H1 (cell line): ENCODE data around the gene SAMD15. TPM values are rescaled to one million over a fixed set of nuclear protein-coding genes. Genes with fewer than 3 reads are reported as not detected.

Experiments
- CTCF ChIA-PET: fragments of 300-600 bp; sonication (Branson Sonifier 250); formaldehyde crosslinking; loops from one replicate; lab custom pipeline; 2021; ENCODE audit not compliant: partially characterized antibody; lab: Charles Lee
- POLR2A ChIA-PET: fragments of 300-600 bp; sonication (Branson Sonifier 250); formaldehyde crosslinking; loops from one replicate; lab custom pipeline; 2021; ENCODE audit warnings: inconsistent platforms; ENCODE audit not compliant: partially characterized antibody; lab: Charles Lee
- DNase-seq, 2 experiments: peaks; one replicate each; pipeline versions ENCODE4 v3.0.0 to v3.0.0-alpha.2; 2010 to 2022; ENCODE audit warnings: low spot score in 2 of 2, low read depth in 1 of 2, mixed read lengths in 1 of 2
- FAIRE-seq: peaks from 2 replicates; lab custom pipeline; 2011; peaks lifted over from hg19 to GRCh38; lab: Jason Lieb, UNC
- H2AFZ ChIP-seq: 2 replicates; pipeline ENCODE4 v1.8.1; 2012; ENCODE audit warnings: low read length, inconsistent platforms
- H2AK5ac ChIP-seq: 2 replicates; pipeline ENCODE4 v1.6.1; 2013; ENCODE audit warnings: low read depth, low read length
- H2BK120ac ChIP-seq: replicated peaks from 2 replicates; pipeline ENCODE3; 2013; ENCODE audit warnings: low read depth, low read length, inconsistent platforms
- H2BK12ac ChIP-seq: 2 replicates; pipeline ENCODE4 v1.6.1; 2013; ENCODE audit warnings: low read depth, low read length
- H2BK15ac ChIP-seq: 2 replicates; pipeline ENCODE4 v1.6.1; 2013; ENCODE audit warnings: low read length
- H2BK20ac ChIP-seq: 2 replicates; pipeline ENCODE4 v1.6.1; 2013; ENCODE audit warnings: low read length
- H2BK5ac ChIP-seq: 2 replicates; pipeline ENCODE4 v1.6.1; 2013; ENCODE audit warnings: low read depth, low read length
- H3K14ac ChIP-seq: 2 replicates; pipeline ENCODE4 v1.6.1; 2013; ENCODE audit warnings: inconsistent platforms; ENCODE audit not compliant: insufficient read length
- H3K18ac ChIP-seq: 2 replicates; pipeline ENCODE4 v1.6.1; 2013; ENCODE audit warnings: low read length; ENCODE audit errors: extremely low read depth
- H3K23ac ChIP-seq: 2 replicates; pipeline ENCODE4 v1.6.1; 2013; ENCODE audit warnings: inconsistent platforms; ENCODE audit not compliant: insufficient read length
- H3K23me2 ChIP-seq: 2 replicates; pipeline ENCODE4 v1.6.1; 2013; ENCODE audit warnings: low read depth, low read length
- H3K27ac ChIP-seq: 2 replicates; pipeline ENCODE4 v1.6.1; 2011; ENCODE audit warnings: low read depth, low read length, inconsistent platforms
- H3K27me3 ChIP-seq, 4 experiments: replicated peaks in 1 of 4; 1 replicate in 1 of 4; 2 replicates in 3 of 4; pipeline versions ENCODE4 v1.6.1 to v1.8.1; 2011 to 2013; ENCODE audit warnings: low read length in 3 of 4, mild to moderate bottlenecking in 3 of 4, inconsistent platforms in 2 of 4, mixed read lengths in 2 of 4, moderate library complexity in 1 of 4; ENCODE audit not compliant: control insufficient read depth in 3 of 4, insufficient read depth in 3 of 4; ENCODE audit errors: extremely low read depth in 1 of 4
- H3K36me3 ChIP-seq, 4 experiments: 2 replicates each; pipeline versions ENCODE4 v1.6.1 to v1.8.1; 2011 to 2013; ENCODE audit warnings: mild to moderate bottlenecking in 4 of 4, low read length in 3 of 4, moderate library complexity in 2 of 4, control low read depth in 1 of 4, inconsistent platforms in 1 of 4; ENCODE audit not compliant: insufficient read depth in 4 of 4, control insufficient read depth in 2 of 4
- H3K4ac ChIP-seq: replicated peaks from 2 replicates; pipeline ENCODE3; 2013; ENCODE audit warnings: low read length, low read depth, mixed read lengths, inconsistent platforms; ENCODE audit not compliant: insufficient read length
- H3K4me1 ChIP-seq, 4 experiments: replicated peaks in 1 of 4; 1 replicate in 1 of 4; 2 replicates in 3 of 4; pipeline versions ENCODE4 v1.6.1 to v1.8.1; 2011 to 2013; ENCODE audit warnings: low read length in 3 of 4, inconsistent platforms in 2 of 4, mixed read lengths in 1 of 4; ENCODE audit not compliant: insufficient read depth in 4 of 4, control insufficient read depth in 3 of 4
- H3K4me2 ChIP-seq, 2 experiments: 2 replicates each; pipeline versions ENCODE4 v1.6.1 to v1.8.1; 2011 to 2013; ENCODE audit warnings: low read depth in 2 of 2, low read length in 2 of 2, control low read depth in 1 of 2, inconsistent platforms in 1 of 2, mild to moderate bottlenecking in 1 of 2; ENCODE audit not compliant: insufficient read depth in 1 of 2
- H3K4me3 ChIP-seq, 4 experiments: fragments of 200-600, 300-600 bp in 1 of 4; sonication (generic), shearing (Covaris generic), sonication (Bioruptor Twin) in 1 of 4; 2 replicates each; pipeline versions ENCODE4 v1.5.1 to v1.8.1; 2011 to 2016; ENCODE audit warnings: low read length in 4 of 4, low read depth in 3 of 4, control low read depth in 2 of 4, inconsistent platforms in 2 of 4, mild to moderate bottlenecking in 2 of 4, mixed read lengths in 1 of 4, moderate library complexity in 1 of 4; ENCODE audit not compliant: insufficient read depth in 2 of 4; ENCODE audit errors: extremely low read depth in 1 of 4
- H3K56ac ChIP-seq: replicated peaks from 2 replicates; pipeline ENCODE3; 2013; ENCODE audit warnings: low read depth, mild to moderate bottlenecking, mixed read lengths, low read length, inconsistent platforms; ENCODE audit not compliant: insufficient read length
- H3K79me1 ChIP-seq: 2 replicates; pipeline ENCODE4 v1.6.1; 2013; ENCODE audit warnings: low read depth, low read length, control low read depth
- H3K79me2 ChIP-seq, 2 experiments: 2 replicates each; pipeline versions ENCODE4 v1.6.1 to v1.8.1; 2012 to 2013; ENCODE audit warnings: low read length in 2 of 2, mild to moderate bottlenecking in 2 of 2, inconsistent platforms in 1 of 2; ENCODE audit not compliant: insufficient read depth in 2 of 2, control insufficient read depth in 1 of 2
- H3K9ac ChIP-seq, 4 experiments: replicated peaks in 1 of 4; 1 replicate in 1 of 4; 2 replicates in 3 of 4; pipeline versions ENCODE4 v1.6.1 to v1.8.1; 2011 to 2013; ENCODE audit warnings: low read depth in 3 of 4, low read length in 3 of 4, control low read depth in 2 of 4, mild to moderate bottlenecking in 2 of 4, moderate library complexity in 2 of 4, inconsistent platforms in 1 of 4; ENCODE audit errors: extremely low read depth in 1 of 4
- H3K9me3 ChIP-seq, 2 experiments: 2 replicates each; pipeline versions ENCODE4 v1.6.1 to v1.8.1; 2012 to 2013; ENCODE audit warnings: mild to moderate bottlenecking in 2 of 2, moderate library complexity in 2 of 2, control low read depth in 1 of 2, inconsistent platforms in 1 of 2, low read depth in 1 of 2, low read length in 1 of 2, mixed read lengths in 1 of 2; ENCODE audit not compliant: insufficient read depth in 2 of 2
- H4K20me1 ChIP-seq, 2 experiments: replicated peaks in 1 of 2; 2 replicates each; pipeline versions ENCODE3 to v1.8.1; 2011 to 2013; ENCODE audit warnings: inconsistent platforms in 2 of 2, low read length in 2 of 2, mild to moderate bottlenecking in 1 of 2; ENCODE audit not compliant: insufficient read depth in 2 of 2, control insufficient read depth in 1 of 2
- H4K5ac ChIP-seq: 2 replicates; pipeline ENCODE4 v1.6.1; 2013; ENCODE audit warnings: low read length, low read depth, mixed read lengths, inconsistent platforms; ENCODE audit not compliant: insufficient read length
- H4K8ac ChIP-seq: 2 replicates; pipeline ENCODE4 v1.8.0; 2013; ENCODE audit warnings: mild to moderate bottlenecking, moderate library complexity, low read length, inconsistent platforms; ENCODE audit not compliant: insufficient read depth; ENCODE audit errors: extremely low read depth
- H4K91ac ChIP-seq: replicated peaks from 2 replicates; pipeline ENCODE3; 2013; ENCODE audit warnings: low read length, mixed read lengths, inconsistent platforms; ENCODE audit not compliant: insufficient read length
- GABPA ChIP-seq: IDR thresholded peaks from 2 replicates; pipeline ENCODE4 v1.6.1; 2011; ENCODE audit warnings: mild to moderate bottlenecking, low read length, moderate library complexity, borderline replicate concordance; ENCODE audit not compliant: insufficient read depth
- SP4 ChIP-seq: IDR thresholded peaks from 2 replicates; pipeline ENCODE4 v1.6.1; 2012; ENCODE audit warnings: low read length, inconsistent platforms
- WGBS, 2 experiments: shearing (Covaris generic) in 1 of 2; methylation state at CpG; one replicate each; pipeline versions ENCODE4 v1.1.6 to v1.1.7; 2013 to 2015; ENCODE audit warnings: low lambda C conversion rate in 2 of 2, mixed read lengths in 2 of 2, inconsistent platforms in 1 of 2, low coverage in 1 of 2, missing lambda C conversion rate in 1 of 2; ENCODE audit not compliant: insufficient replicate concordance in 2 of 2, insufficient coverage in 1 of 2, insufficient read length in 1 of 2; ENCODE audit errors: extremely low coverage in 1 of 2, missing lambda C conversion rate in 1 of 2; 5-methylcytosine and 5-hydroxymethylcytosine counted together
- polyA plus RNA-seq, 7 experiments: library from polyadenylated mRNA; depleted of rRNA in 3 of 7; stranded (reverse) in 5 of 7; unstranded in 2 of 7; fragments of >200 nt in 5 of 7; fragments of 200-250 nt in 2 of 7; gene quantifications; 1 replicate in 5 of 7; 2 replicates in 1 of 7; 4 replicates in 1 of 7; pipeline versions ENCODE4 v1.2.1 to v1.2.3, GENCODE V29; 2011 to 2013; ENCODE audit warnings: missing spikeins in 2 of 7, mixed read lengths in 2 of 7
- total RNA-seq: library from RNA; stranded (reverse); fragmentation: NEBNext Ultra II Directional; extraction: Animal tissue kit (Norgen Biotek cat#: 25700); gene quantifications from 2 replicates; pipeline ENCODE4 v1.2.1, GENCODE V29; 2021

The SAMD15 gene
- total and polyA plus RNA-seq, 2 of the 8 experiments (the other 6 are each of a cell fraction or from before 2014, with no cell fraction given), result 0.17 to 1.0 TPM

- Histone ChIP-seq H3K56ac (no peak overlapping the region), H2BK120ac (no peak overlapping the region), H3K4me1 (peaks cover 0 to 8% (median 2%) of the 10 kb centered on the region in 4 experiments; a peak in 3 of 7 replicates), H2AFZ (peak overlapping the region; percentile 96), H4K20me1 (no peaks in the 10 kb centered on the region), H4K5ac (no peak overlapping the region), H3K36me3 (no peaks in the 10 kb centered on the region), H3K9me3 (no peaks in the 10 kb centered on the region), H2BK5ac (no peak overlapping the region), H3K23me2 (peaks cover 4% of the 10 kb centered on the region), H4K91ac (no peak overlapping the region), H3K14ac (no peak overlapping the region), H4K8ac (peak overlapping the region; percentile 71; the same call in 1 of the 2 replicates), H3K4me2 (peak overlapping the region; percentile 88 to 92), H3K23ac (no peak overlapping the region), H3K18ac (no peak overlapping the region), H2BK12ac (no peak overlapping the region), H3K9ac (peak overlapping the region in 2 of 4 experiments; percentile 20 to 68; a peak in 3 of 7 replicates), H3K79me2 (peaks cover 0 to 2% of the 10 kb centered on the region in 2 experiments; a peak in 1 of 4 replicates), H2BK20ac (no peak overlapping the region), H3K79me1 (no peaks in the 10 kb centered on the region), H3K4ac (no peak overlapping the region), H2AK5ac (no peak overlapping the region), H3K27me3 (peaks cover 0 to 4% (median 2%) of the 10 kb centered on the region in 4 experiments; a peak in 1 of 7 replicates), H3K4me3 (peak overlapping the region; percentile 77 to 99 (median 92)), H2BK15ac (no peak overlapping the region), H3K27ac (no peak overlapping the region)
- WGBS, 2 experiments, result 32% methylated on average over 10 of the region's 10 CpGs; no CpG with 5 or more reads in 1 of the 2 experiments
- TF ChIP-seq SP4, result no peak
- no peak for TF ChIP-seq GABPA
- POLR2A ChIA-PET, result interaction anchor here (0.6 to 1.7 kb wide), 3 partner anchors 28 to 147 kb away, joined by 3 to 9 read pairs (median 3); partner anchors contain the start of genes GSTZ1 and POMT2
- CTCF ChIA-PET, result interaction anchor here (0.5 to 1.4 kb wide), 12 partner anchors 10 to 173 kb away, joined by 3 to 8 read pairs (median 4); no protein-coding TSS in a partner anchor
- FAIRE-seq (no peak), DNase-seq (no peak)
Measured at GRCh38 chr14:77377502-77377844, 294 bp downstream of the SAMD15 start.
